OCI-LY1 (cell line): ENCODE results near the gene SLC38A2.

Source experiments
- EZH2 ChIP-seq: fragments of 200-600 bp; sonication (generic), shearing (Covaris generic); IDR thresholded peaks from 2 replicates; pipeline ENCODE4 v1.8.0; 2017; ENCODE audit warnings: borderline replicate concordance, mixed run types, mild to moderate bottlenecking, antibody characterized with exemption, low read length, moderate library complexity, mixed read lengths
- TF ChIP-seq, protein P1 (sequence below): fragments of 200-600 bp; sonication (generic), shearing (Covaris generic); IDR thresholded peaks from 2 replicates; pipeline ENCODE4 v1.5.1; 2017; ENCODE audit warnings: mild to moderate bottlenecking, antibody characterized with exemption, low read length, moderate library complexity, mixed read lengths

DNA sequence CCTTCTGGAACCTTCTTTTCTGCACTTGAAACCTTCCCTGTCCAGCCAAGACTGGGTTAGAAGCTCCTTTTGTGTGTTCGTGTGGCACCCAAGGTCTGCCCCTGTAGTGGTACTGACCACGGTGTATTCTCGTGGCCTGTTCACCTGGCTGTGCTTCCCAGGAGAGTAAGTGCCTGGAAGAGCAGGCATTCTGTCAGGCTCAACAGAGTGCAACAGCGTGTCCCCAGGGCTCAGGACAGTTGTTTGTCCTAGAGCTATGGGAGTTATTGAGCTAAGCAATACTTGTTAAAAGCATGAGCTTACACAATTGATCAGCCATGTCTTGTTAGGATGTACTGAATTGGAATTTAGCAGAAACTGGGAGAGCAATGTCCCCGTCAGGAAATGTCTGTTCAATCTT, 12.9 kb upstream of the SLC38A2 start:
- TF ChIP-seq, protein P1, sequence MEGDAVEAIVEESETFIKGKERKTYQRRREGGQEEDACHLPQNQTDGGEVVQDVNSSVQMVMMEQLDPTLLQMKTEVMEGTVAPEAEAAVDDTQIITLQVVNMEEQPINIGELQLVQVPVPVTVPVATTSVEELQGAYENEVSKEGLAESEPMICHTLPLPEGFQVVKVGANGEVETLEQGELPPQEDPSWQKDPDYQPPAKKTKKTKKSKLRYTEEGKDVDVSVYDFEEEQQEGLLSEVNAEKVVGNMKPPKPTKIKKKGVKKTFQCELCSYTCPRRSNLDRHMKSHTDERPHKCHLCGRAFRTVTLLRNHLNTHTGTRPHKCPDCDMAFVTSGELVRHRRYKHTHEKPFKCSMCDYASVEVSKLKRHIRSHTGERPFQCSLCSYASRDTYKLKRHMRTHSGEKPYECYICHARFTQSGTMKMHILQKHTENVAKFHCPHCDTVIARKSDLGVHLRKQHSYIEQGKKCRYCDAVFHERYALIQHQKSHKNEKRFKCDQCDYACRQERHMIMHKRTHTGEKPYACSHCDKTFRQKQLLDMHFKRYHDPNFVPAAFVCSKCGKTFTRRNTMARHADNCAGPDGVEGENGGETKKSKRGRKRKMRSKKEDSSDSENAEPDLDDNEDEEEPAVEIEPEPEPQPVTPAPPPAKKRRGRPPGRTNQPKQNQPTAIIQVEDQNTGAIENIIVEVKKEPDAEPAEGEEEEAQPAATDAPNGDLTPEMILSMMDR = no peak
- TF ChIP-seq EZH2 = no peak
